ENCODE data around the gene ALAS1.

Gene ALAS1

GRCh38 chr3:52259035-52259434 is 61.1 kb downstream of the ALAS1 start:
- H3K27ac ChIP-seq (replicated peaks): no peak overlapping the region
- DNase-seq (ENCODE audit: low read depth in 1 of 2, low spot score in 1 of 2): no peak
- no peak overlapping the region for H3K4me3 ChIP-seq (replicated peaks; ENCODE audit: insufficient read depth, low read length)
- no peak for TF ChIP-seq GABPA (IDR thresholded peaks at IDR 0.05; ENCODE audit: low read depth)
- no peak for TF ChIP-seq SPI1 (IDR thresholded peaks at IDR 0.05; ENCODE audit: borderline replicate concordance, low read depth)
- TF ChIP-seq, protein P1, sequence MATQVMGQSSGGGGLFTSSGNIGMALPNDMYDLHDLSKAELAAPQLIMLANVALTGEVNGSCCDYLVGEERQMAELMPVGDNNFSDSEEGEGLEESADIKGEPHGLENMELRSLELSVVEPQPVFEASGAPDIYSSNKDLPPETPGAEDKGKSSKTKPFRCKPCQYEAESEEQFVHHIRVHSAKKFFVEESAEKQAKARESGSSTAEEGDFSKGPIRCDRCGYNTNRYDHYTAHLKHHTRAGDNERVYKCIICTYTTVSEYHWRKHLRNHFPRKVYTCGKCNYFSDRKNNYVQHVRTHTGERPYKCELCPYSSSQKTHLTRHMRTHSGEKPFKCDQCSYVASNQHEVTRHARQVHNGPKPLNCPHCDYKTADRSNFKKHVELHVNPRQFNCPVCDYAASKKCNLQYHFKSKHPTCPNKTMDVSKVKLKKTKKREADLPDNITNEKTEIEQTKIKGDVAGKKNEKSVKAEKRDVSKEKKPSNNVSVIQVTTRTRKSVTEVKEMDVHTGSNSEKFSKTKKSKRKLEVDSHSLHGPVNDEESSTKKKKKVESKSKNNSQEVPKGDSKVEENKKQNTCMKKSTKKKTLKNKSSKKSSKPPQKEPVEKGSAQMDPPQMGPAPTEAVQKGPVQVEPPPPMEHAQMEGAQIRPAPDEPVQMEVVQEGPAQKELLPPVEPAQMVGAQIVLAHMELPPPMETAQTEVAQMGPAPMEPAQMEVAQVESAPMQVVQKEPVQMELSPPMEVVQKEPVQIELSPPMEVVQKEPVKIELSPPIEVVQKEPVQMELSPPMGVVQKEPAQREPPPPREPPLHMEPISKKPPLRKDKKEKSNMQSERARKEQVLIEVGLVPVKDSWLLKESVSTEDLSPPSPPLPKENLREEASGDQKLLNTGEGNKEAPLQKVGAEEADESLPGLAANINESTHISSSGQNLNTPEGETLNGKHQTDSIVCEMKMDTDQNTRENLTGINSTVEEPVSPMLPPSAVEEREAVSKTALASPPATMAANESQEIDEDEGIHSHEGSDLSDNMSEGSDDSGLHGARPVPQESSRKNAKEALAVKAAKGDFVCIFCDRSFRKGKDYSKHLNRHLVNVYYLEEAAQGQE (IDR thresholded peaks at IDR 0.05; ENCODE audit: insufficient replicate concordance, low read depth): no peak
- TF ChIP-seq CTCF (IDR thresholded peaks at IDR 0.05; ENCODE audit: insufficient read depth, low read length): no peak
- TF ChIP-seq POLR2AphosphoS5 (IDR thresholded peaks at IDR 0.05; ENCODE audit: low read depth): no peak
- no peaks in the 10 kb centered on the region for H3K27me3 ChIP-seq (ENCODE audit: insufficient read depth, poor library complexity, severe bottlenecking)

- no peak overlapping the region for H3K27ac ChIP-seq (replicated peaks)
- no peak for DNase-seq (ENCODE audit: low read depth in 1 of 2, low spot score in 1 of 2)
- TF ChIP-seq SPI1 (IDR thresholded peaks at IDR 0.05; ENCODE audit: borderline replicate concordance, low read depth) (no peak), POLR2AphosphoS5 (IDR thresholded peaks at IDR 0.05; ENCODE audit: low read depth) (no peak), GABPA (IDR thresholded peaks at IDR 0.05; ENCODE audit: low read depth) (no peak), CTCF (IDR thresholded peaks at IDR 0.05; ENCODE audit: insufficient read depth, low read length) (no peak)
- TF ChIP-seq, protein P1 (IDR thresholded peaks at IDR 0.05; ENCODE audit: insufficient replicate concordance, low read depth): no peak
- H3K4me3 ChIP-seq (replicated peaks; ENCODE audit: insufficient read depth, low read length): no peak overlapping the region
- no peaks in the 10 kb centered on the region for H3K27me3 ChIP-seq (ENCODE audit: insufficient read depth, poor library complexity, severe bottlenecking)
These were observed 61.5 kb downstream of the ALAS1 start for GRCh38 chr3:52259448-52259847.

GRCh38 chr3:52262447-52262846 is 64.5 kb downstream of the ALAS1 start:
- no peak overlapping the region for H3K27ac ChIP-seq (replicated peaks)
- no peak overlapping the region for H3K4me3 ChIP-seq (replicated peaks; ENCODE audit: insufficient read depth, low read length)
- DNase-seq (ENCODE audit: low read depth in 1 of 2, low spot score in 1 of 2): no peak
- TF ChIP-seq CTCF (IDR thresholded peaks at IDR 0.05; ENCODE audit: insufficient read depth, low read length) (no peak), POLR2AphosphoS5 (IDR thresholded peaks at IDR 0.05; ENCODE audit: low read depth) (no peak)
- TF ChIP-seq, protein P1 (IDR thresholded peaks at IDR 0.05; ENCODE audit: insufficient replicate concordance, low read depth): no peak
- no peaks in the 10 kb centered on the region for H3K27me3 ChIP-seq (ENCODE audit: insufficient read depth, poor library complexity, severe bottlenecking)
